Activated CD8-positive, alpha-beta T cell treated with anti-CD3 and anti-CD28 coated beads for 36 hours (primary cell): ENCODE data around the gene CILP2. TPM values are rescaled to one million over a fixed set of nuclear protein-coding genes. Genes with fewer than 3 reads are reported as not detected.
A peak's percentile ranks its signal among the peaks of the same experiment; 100 is the strongest.

Experiments used
- ATAC-seq: fragments of 200-7000 bp; cut with Tn5 transposase; one replicate; pipeline ENCODE4 v1.10.0; 2021; ENCODE audit warnings: mild to moderate bottlenecking, moderate library complexity
- CTCF ChIA-PET: fragments of 350-600 bp; sonication (Branson Sonifier 250); formaldehyde crosslinking; loops from one replicate; lab custom pipeline; 2021; ENCODE audit warnings: antibody characterized with exemption; lab: Charles Lee
- POLR2A ChIA-PET: fragments of 350-600 bp; sonication (Branson Sonifier 250); formaldehyde crosslinking; loops from one replicate; lab custom pipeline; 2021; ENCODE audit warnings: antibody characterized with exemption; lab: Charles Lee
- DNase-seq: peaks from one replicate; pipeline ENCODE4 v3.0.0-alpha.2; 2020
- H3K27ac Mint-ChIP-seq: one replicate; pipeline ENCODE4 v1.8.0; 2021; ENCODE audit warnings: mild to moderate bottlenecking, mixed read lengths
- H3K27me3 Mint-ChIP-seq: one replicate; pipeline ENCODE4 v1.8.0; 2021; ENCODE audit warnings: mixed read lengths
- H3K36me3 Mint-ChIP-seq: one replicate; pipeline ENCODE4 v1.8.0; 2021; ENCODE audit warnings: low read depth, mixed read lengths
- H3K4me1 Mint-ChIP-seq: one replicate; pipeline ENCODE4 v1.8.0; 2021; ENCODE audit warnings: low read depth, mixed read lengths
- H3K4me3 Mint-ChIP-seq: one replicate; pipeline ENCODE4 v1.8.0; 2021; ENCODE audit warnings: mild to moderate bottlenecking, moderate library complexity, mixed read lengths
- H3K9me3 Mint-ChIP-seq: one replicate; pipeline ENCODE4 v1.8.0; 2021; ENCODE audit warnings: mixed read lengths
- intact Hi-C: fragments of 100-400 bp; cut with micrococcal nuclease; formaldehyde crosslinking; loops from one replicate; pipeline ENCODE4 v1.10.0; 2022
- total RNA-seq, 2 experiments: library from RNA; stranded (reverse); gene quantifications; one replicate each; pipeline ENCODE4 v1.2.3, GENCODE V29; 2021
- TF ChIP-seq, protein P1 (sequence below): fragments of 200-600 bp; IDR thresholded peaks from one replicate; pipeline ENCODE4 v1.8.0; 2022; ENCODE audit warnings: antibody characterized with exemption, mild to moderate bottlenecking

The CILP2 gene
- total RNA-seq, 2 experiments from 2014 or later, result 0.31 to 0.32 TPM

DNA sequence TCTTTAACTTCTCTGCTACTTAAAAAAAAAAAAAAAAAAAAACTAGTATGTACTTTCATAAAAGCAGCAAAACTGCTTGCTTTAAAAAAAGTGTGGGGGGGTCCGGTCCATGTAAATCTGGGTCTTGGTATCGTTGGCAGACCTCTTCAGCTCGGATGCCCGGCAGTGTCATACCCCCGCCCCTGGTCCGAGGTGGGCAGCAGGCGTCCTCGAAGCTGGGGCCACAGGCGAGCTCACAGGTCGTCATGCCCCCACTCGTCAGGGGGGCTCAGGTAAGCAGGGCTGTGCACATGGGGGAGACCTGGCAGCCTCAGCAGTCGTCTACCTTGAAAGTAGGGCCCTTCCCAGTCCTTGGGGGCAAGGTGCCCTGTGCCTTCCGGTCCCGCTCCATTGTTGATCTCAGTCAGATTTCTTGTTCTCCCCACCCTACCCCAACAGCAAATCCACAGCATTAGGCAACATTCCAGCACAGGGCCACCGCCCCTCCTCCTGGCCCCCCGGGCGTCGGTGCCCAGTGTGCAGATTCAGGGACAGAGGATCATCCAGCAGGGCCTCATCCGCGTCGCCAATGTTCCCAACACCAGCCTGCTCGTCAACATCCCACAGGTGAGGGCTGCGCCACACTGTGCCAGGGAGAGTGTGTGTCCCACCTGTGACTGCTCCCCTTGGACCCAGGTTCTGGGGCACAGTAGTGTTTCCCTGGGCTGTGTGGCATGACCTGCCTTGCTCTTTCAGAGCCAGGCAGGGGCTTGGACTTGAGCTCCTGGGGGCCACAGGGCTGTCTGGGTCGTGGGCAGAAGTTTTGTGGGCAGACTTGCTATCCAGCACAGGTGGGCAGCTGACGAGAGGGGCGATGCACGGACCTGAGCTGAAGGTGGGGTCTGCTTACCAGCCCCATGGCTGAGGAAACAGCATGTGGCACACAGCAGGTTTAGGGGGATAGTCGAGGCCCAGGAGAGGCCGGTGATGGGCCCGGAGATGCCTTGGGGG lies 42.2 kb upstream of the CILP2 start:
- no peak for ATAC-seq
- H3K27me3 Mint-ChIP-seq, result no peaks in the 10 kb centered on the region
- no peaks in the 10 kb centered on the region for H3K9me3 Mint-ChIP-seq
- peak overlapping the region; percentile 42 for H3K27ac Mint-ChIP-seq
- no peak for DNase-seq
- no peak overlapping the region for H3K4me3 Mint-ChIP-seq
- CTCF ChIA-PET, result no interaction called here
- TF ChIP-seq, protein P1, sequence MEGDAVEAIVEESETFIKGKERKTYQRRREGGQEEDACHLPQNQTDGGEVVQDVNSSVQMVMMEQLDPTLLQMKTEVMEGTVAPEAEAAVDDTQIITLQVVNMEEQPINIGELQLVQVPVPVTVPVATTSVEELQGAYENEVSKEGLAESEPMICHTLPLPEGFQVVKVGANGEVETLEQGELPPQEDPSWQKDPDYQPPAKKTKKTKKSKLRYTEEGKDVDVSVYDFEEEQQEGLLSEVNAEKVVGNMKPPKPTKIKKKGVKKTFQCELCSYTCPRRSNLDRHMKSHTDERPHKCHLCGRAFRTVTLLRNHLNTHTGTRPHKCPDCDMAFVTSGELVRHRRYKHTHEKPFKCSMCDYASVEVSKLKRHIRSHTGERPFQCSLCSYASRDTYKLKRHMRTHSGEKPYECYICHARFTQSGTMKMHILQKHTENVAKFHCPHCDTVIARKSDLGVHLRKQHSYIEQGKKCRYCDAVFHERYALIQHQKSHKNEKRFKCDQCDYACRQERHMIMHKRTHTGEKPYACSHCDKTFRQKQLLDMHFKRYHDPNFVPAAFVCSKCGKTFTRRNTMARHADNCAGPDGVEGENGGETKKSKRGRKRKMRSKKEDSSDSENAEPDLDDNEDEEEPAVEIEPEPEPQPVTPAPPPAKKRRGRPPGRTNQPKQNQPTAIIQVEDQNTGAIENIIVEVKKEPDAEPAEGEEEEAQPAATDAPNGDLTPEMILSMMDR, result no peak
- POLR2A ChIA-PET, result no interaction called here
- H3K4me1 Mint-ChIP-seq, result peaks cover 6% of the 10 kb centered on the region
- intact Hi-C loops, result no loop called here
- peaks cover 39% of the 10 kb centered on the region for H3K36me3 Mint-ChIP-seq

GRCh38 chr19:19498255-19498991 lies 39.6 kb upstream of the CILP2 start:
- Mint-ChIP-seq H3K36me3 (peaks cover 55% of the 10 kb centered on the region), H3K9me3 (no peaks in the 10 kb centered on the region), H3K4me3 (no peak overlapping the region), H3K27me3 (no peaks in the 10 kb centered on the region), H3K27ac (no peak overlapping the region), H3K4me1 (peaks cover 6% of the 10 kb centered on the region)
- no peak for DNase-seq
- intact Hi-C loops, result no loop called here
- no peak for ATAC-seq
- CTCF ChIA-PET, result no interaction called here
- TF ChIP-seq, protein P1, result no peak
- POLR2A ChIA-PET, result no interaction called here

GRCh38 chr19:19499272-19499995 lies 38.6 kb upstream of the CILP2 start:
- no peak overlapping the region for H3K27ac Mint-ChIP-seq
- intact Hi-C loops, result no loop called here
- H3K27me3 Mint-ChIP-seq, result no peaks in the 10 kb centered on the region
- no peaks in the 10 kb centered on the region for H3K4me1 Mint-ChIP-seq
- TF ChIP-seq, protein P1, result no peak
- H3K36me3 Mint-ChIP-seq, result peaks cover 53% of the 10 kb centered on the region
- no peak for DNase-seq
- ChIA-PET CTCF (no interaction called here), POLR2A (no interaction called here)
- no peak overlapping the region for H3K4me3 Mint-ChIP-seq
- H3K9me3 Mint-ChIP-seq, result no peaks in the 10 kb centered on the region
- ATAC-seq, result no peak

DNA sequence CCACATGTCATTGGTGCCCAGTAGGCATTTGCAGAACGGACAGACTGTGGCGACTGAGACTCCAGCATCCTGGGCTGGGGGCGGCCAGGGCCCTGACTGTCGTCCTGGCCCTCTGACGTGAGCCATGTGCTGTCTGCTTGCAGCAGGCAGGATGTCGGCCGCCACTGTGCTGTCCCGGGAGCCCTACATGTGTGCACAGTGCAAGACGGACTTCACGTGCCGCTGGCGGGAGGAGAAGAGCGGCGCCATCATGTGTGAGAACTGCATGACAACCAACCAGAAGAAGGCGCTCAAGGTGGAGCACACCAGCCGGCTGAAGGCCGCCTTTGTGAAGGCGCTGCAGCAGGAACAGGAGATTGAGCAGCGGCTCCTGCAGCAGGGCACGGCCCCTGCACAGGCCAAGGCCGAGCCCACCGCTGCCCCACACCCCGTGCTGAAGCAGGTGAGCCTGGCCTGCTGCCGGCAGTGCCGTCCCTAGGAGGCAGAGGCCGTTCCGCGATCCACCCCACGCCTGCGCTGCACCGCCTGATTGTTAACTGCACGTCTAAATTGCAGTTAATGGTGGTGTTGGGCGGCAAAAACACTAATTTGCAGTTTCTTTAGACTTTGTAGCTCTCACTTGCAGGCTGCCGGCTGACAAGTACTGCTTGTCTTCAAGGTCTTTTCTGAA lies 37.0 kb upstream of the CILP2 start:
- DNase-seq (no peak), ATAC-seq (no peak)
- ChIA-PET POLR2A (no interaction called here), CTCF (no interaction called here)
- intact Hi-C loops, result no loop called here
- no peak overlapping the region for H3K4me3 Mint-ChIP-seq
- no peak overlapping the region for H3K27ac Mint-ChIP-seq
- H3K27me3 Mint-ChIP-seq, result no peaks in the 10 kb centered on the region
- H3K36me3 Mint-ChIP-seq, result peaks cover 40% of the 10 kb centered on the region
- no peaks in the 10 kb centered on the region for H3K9me3 Mint-ChIP-seq
- TF ChIP-seq, protein P1, result no peak
- H3K4me1 Mint-ChIP-seq, result no peaks in the 10 kb centered on the region
